H7 (cell line): Measurements from ENCODE around the gene ITK. TPM values are rescaled to one million over a fixed set of nuclear protein-coding genes. Genes with fewer than 3 reads are reported as not detected.

Source experiments
- DNase-seq: peaks from one replicate; pipeline ENCODE4 v3.0.0; 2012
- H3K27me3 ChIP-seq: 2 replicates; pipeline ENCODE4 v1.6.0; 2011; ENCODE audit warnings: mild to moderate bottlenecking, low read length; ENCODE audit not compliant: control insufficient read depth, insufficient read depth
- H3K36me3 ChIP-seq: replicated peaks from 2 replicates; pipeline ENCODE4 v1.5.1; 2011; ENCODE audit warnings: low read length; ENCODE audit not compliant: control insufficient read depth, insufficient read depth
- H3K4me3 ChIP-seq: 2 replicates; pipeline ENCODE4 v1.5.1; 2011; ENCODE audit warnings: low read depth, mild to moderate bottlenecking, control low read depth, low read length, moderate library complexity; ENCODE audit not compliant: insufficient read depth
- total RNA-seq: library from RNA; depleted of rRNA; stranded (reverse); fragments of >200 nt; shearing (Covaris generic); gene quantifications from 2 replicates; pipeline ENCODE4 v1.2.3, GENCODE V29; 2014; rRNA removed

ITK gene
- total RNA-seq, result 0.03 and 0.15 TPM in 2 replicates

DNA sequence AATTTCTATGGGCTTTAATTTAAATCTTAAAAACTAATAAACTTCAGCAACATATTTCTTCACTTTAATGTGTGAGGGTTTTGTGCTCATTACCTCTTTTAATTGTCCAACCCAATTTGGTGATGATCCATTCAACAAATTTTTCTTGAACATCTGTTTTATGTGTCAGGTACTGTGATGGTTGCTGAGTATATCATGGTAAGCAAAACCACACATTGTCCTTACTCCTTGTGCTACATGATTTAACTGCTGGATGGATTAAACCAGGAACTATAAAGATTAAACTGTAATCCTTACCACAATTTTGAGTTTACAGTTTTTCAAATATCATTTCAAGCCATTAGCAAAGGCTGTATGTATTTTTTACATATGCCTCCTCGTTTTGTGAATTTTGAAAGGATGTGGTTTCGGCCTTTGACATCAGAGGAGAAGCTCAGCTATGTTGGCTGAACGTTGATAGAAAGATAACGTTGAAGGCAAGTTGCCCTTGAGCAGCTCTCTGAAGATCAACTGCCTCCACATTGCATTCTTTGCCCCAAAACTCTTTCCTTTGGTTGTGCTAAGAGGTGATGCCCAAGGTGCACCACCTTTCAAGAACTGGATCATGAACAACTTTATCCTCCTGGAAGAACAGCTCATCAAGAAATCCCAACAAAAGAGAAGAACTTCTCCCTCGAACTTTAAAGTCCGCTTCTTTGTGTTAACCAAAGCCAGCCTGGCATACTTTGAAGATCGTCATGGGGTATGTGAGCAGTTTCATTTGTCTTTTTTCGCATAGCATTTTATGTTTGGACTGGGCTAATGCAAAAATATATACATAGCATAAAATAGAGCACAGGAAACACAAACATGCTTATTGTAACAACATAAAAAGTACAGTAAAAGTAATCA is at the start of gene ITK:
Gene ITK (plus strand): TSS at position 467 of the 891 bp plus-strand sequence. CDS start 138 bp downstream, at position 605.
- H3K36me3 ChIP-seq, result no peaks in the 10 kb centered on the region
- H3K27me3 ChIP-seq, result no peaks in the 10 kb centered on the region; the same call in 1 of the 2 replicates
- H3K4me3 ChIP-seq, result no peak within 1 kb of the TSS
- DNase-seq, result no peak

DNA sequence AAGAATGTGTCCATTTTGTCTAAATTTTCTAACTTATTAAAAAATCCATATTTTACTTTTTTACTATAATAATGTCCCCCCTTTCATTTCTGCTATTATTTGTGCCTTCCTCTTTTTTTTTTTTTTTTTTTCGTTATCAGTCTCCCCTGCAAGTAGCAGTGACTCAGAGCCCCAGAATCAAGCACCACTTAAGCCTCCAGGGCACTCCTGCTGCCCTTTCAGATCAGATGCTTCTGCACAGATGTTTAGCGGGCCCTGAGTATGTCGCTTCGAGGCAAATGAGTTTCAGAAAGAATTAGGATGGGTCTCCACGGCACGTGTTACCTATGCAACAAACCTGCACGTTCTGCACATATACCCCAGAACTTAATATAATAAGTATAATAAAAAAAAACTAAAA is 49.7 kb upstream of the ITK start:
- H3K36me3 ChIP-seq, result no peaks in the 10 kb centered on the region
- H3K4me3 ChIP-seq, result no peak overlapping the region

DNA sequence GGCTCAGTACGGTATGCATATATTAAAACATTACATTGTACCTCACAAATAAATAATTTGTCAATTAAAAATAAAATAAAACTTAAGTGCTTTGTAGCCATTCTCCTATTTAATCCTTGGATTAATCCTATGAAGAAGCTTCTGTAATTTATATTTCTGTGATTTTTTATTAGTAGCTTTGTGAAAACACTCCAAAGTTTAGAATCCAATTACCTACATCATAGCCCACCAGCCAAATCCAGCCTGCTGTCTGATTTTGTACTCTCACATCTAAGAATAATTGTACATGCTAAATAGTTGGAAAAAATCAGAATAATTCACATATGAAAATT is 48.4 kb upstream of the ITK start:
- Histone ChIP-seq H3K4me3 (no peak overlapping the region), H3K36me3 (no peaks in the 10 kb centered on the region), H3K27me3 (no peaks in the 10 kb centered on the region)
- no peak for DNase-seq

More for the DNA sequence above, 49.7 kb upstream of the ITK start:
- DNase-seq, result no peak
- H3K27me3 ChIP-seq, result no peaks in the 10 kb centered on the region

DNA sequence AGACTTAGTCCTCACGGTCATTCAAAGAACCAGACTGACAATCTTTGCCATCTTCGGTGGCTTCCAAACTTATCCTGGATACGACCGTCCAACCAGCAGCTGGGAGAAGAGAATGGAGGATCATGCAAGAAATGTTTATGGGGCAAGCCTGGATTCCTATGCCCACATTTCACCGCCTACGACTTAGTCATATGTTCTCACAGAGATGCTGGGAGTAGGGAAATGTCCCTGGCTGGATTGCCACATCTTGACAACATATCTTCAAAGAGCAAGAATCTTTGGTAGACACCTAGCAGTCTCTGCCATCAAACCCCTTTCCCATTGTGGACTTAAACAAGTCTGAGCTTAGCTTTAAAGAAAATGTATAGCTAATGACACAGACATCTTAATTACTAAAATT is 42.9 kb upstream of the ITK start:
- Histone ChIP-seq H3K27me3 (no peaks in the 10 kb centered on the region), H3K36me3 (peaks cover 8% of the 10 kb centered on the region), H3K4me3 (no peak overlapping the region)
- no peak for DNase-seq

DNA sequence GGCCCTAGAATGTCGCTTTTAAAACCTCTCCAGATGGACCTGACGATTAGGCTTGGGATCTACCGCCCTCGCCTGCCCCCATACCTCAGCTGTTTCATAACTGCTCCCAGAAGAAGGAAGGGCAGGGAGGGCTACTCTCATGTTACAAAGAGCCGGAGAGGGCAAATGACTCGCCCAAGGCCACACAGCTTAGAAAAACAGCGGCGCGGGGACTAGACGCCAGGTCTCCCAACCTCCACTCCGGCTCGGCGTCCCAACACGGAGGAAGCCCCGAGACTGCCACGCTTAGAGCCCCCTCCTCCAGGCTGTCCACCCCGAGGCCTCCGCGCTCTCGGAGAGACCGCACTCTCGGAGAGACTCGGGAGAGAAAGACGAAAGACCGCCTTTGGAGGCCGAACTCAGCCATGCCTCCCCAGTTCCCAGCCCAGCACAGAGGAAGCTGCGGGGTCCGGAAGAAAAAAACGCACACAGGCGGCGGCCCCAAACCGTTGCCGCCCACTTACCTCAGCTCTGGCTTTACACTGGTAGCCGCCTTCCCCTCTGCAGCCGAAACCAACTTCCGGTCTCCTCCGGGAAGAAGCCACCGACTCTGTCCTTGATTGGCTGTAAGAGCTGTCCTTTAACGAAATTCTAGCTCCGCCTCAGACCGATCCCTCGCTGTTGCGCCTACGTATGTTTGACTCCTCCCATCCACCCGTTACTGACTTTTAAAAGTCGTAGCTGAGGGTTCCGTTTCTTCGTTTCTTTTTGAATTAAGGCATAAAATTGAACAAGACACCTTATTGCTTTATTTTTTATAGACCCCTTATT is 38.1 kb upstream of the ITK start, which contains the start of gene MED7:
Gene MED7 (minus strand): TSS at position 549 of the 810 bp plus-strand sequence. CDS start 3,434 bp downstream, outside the sequence.
- peak; percentile 92 for DNase-seq
- Histone ChIP-seq H3K27me3 (no peaks in the 10 kb centered on the region), H3K4me3 (peak within 1 kb of the TSS; percentile 95), H3K36me3 (peaks cover 8% of the 10 kb centered on the region)

DNA sequence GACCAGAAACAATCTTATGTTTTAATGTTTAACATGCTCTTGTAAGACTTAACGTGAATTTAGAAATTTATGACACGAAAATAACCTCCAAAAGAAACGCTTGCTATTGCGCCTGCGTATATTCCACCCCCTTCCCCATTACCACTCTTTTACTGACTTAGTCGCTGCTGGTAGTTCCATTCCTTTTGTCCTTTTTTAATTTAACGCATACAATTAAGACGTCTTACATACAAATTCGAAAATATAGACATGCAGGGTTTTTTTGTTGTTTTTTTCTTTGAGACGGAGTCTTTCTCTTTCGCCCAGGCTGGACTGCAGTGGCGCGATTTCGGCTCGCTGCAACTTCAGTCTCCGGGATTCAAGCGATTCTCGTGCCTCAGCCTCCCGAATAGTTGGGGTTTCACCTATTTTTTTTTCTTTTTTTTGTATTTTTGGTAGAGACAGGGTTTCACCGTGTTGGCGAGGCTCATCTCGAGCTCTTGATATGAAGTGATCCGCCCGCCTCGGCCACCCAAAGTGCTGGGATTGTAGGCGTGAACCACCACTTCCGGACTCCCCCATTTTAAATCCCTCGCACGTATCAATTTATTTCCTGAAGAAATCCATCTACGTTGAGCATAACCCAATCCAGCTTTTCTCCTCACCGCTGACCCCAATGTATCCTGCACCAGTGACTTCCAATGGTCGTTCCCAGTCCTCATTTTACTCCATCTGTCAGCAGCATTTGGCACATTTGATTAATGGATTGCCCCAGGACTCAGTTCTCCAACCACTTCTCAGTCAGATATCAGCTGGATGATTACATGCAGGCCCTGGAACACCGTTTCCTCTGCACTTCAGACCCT is 37.3 kb upstream of the ITK start:
- H3K27me3 ChIP-seq, result no peaks in the 10 kb centered on the region
- peak; percentile 57 for DNase-seq
- peak overlapping the region; percentile 95 for H3K4me3 ChIP-seq
- H3K36me3 ChIP-seq, result peaks cover 4% of the 10 kb centered on the region

DNA sequence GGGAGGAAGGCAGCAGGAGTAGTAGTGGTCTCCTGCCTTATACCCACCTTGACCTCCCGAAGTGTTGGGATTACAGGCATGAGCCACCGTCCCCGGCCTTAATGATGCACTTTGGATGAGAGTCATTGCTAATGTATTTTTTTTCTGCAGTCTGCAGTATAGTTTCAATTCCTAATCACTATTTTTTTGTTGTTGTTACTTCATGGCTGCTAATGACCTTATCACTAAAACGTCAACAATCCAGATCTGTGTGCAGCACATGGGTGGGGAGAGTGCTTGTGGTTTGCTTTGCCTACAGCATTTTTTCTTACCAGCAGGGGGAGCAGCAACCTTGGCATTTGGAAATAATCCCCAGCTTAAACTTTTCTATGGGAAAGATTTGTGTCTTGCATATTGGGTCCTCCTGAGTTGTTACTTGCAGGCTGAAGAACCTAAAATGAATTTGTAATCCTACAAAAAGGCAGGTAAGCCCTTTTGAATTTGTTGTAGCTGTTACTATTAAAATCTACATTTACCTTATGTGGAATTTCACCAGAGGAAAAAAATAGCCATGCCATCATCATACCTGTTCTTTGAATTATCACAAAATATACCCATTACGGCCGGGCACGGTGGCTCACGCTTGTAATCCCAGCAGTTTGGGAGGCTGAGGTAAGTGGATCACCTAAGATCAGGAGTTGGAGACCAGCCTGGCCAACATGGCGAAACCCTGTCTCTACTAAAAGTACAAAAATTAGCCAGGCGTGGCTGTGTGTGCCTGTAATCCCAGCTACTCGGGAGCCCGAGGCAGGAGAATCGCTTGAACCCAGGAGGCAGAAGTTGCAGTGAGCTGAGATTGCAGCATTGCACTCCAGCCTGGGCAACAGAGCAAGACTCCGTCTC is 31.7 kb upstream of the ITK start:
- Histone ChIP-seq H3K36me3 (no peaks in the 10 kb centered on the region), H3K4me3 (no peak overlapping the region), H3K27me3 (no peaks in the 10 kb centered on the region)
- peak; percentile 61 for DNase-seq

DNA sequence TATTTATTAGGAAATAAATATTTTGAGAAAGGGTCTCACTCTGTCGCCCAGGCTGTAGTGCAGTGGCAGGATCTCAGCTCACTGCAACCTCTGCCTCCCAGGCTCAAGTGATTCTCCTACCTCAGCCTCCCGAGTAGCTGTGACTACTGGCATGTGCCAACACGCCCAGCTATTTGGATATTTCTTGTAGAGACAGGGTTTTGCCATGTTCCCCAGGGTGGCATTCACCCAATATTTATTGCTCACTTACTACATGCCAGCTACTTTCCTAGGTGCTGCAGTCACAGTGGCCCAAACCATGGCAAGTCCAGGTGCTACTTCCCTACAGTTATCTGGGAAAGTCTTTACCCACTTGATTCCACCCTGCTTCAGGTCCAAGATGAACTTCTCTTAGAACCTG is 29.6 kb upstream of the ITK start:
- H3K36me3 ChIP-seq, result no peaks in the 10 kb centered on the region
- H3K27me3 ChIP-seq, result no peaks in the 10 kb centered on the region
- H3K4me3 ChIP-seq, result no peak overlapping the region
- DNase-seq, result no peak

DNA sequence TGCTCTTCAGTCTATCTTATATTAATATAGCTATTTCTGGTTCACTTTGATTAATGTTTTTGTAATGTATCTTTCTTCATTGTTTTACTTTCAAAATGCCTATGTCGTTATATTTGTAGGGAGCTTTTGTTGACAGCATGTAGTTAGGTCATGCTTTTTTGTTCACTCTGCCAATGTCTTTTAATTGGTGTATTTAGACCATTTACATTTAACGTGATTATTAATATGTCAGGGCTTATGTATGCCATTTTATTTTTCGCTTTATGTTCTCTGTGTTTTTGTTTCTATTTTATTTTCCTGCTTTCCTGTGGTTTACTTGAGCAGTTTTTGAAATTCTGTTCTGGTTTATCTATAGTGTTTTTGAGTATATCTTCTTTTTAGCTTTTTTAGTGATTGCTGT is 25.3 kb upstream of the ITK start:
- H3K36me3 ChIP-seq, result no peaks in the 10 kb centered on the region
- H3K4me3 ChIP-seq, result no peak overlapping the region
- no peak for DNase-seq
- H3K27me3 ChIP-seq, result no peaks in the 10 kb centered on the region

DNA sequence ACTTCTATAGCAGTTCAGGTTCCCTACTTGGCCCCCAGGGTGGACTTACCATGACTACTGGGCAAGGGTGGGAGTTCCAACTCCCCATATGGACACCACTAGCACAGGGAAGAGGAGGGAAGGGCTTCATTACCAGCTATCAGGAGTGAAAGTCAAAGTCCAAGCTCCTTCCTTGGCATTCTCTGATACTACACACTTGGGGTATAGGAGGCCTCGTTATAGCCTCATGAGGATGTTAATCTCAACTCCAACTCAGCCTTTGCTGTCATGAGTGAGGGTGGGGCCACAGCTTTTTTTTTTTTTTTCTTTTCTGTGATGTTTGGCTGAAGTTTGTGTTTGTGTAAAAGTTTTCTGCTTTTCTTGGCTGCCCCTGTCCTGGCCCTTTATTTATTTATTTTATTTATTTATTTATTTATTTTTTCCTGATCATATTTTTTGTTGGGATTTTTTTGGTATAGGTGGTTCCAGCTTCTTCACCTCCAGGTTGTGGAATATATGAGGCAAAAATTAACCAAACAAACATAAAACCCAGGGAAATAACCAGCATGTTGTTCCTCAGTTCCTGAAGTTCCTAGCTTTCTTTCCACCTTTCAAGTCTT is 23.2 kb upstream of the ITK start:
- no peak for DNase-seq
- Histone ChIP-seq H3K27me3 (no peaks in the 10 kb centered on the region), H3K4me3 (no peak overlapping the region), H3K36me3 (no peaks in the 10 kb centered on the region)

DNA sequence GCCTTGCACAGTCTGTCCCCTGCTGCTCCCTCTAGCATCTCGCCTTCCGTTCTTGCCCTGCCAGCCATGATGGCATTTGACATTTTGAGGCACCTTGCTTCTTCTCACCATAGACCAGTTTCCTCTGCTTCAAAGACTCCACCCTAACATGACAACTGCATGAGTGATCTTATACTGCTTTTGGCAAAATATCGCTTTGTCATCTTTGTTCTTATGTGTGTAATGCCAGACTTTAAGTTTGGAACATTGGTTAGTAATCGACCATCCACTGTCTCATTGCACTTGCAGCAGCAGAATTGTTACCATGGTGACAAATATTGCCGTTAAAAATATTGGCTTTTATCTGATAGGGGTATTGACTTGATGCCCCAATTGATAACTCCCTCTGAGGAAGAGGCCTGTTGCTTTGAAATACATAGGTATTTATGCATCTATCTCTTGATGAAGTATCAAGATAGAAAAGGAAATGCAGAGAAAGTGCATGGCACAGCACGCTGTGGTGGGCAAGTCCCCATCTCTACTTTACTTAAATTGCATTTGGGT is 21.4 kb upstream of the ITK start:
- no peaks in the 10 kb centered on the region for H3K36me3 ChIP-seq

DNA sequence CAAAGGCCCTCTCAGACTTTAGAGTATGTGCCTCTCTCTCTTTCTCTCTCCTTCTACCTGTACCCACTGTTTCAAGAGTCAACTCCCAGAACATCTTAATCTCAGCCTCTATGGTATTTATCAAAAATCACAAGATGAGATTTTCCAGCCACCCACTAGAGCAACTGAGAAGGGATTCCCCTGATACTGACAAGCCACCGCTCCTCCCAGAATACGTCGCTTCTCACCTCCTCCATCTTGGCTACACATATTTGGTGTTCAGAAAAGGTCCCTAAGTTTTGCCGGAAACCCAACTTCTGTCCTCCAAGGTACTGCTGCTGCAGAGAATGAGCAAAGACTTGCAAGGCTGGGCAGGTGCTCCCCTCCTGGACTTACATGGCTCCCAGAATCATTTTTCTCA is 20.6 kb upstream of the ITK start:
- Histone ChIP-seq H3K4me3 (no peak overlapping the region), H3K36me3 (no peaks in the 10 kb centered on the region), H3K27me3 (no peaks in the 10 kb centered on the region)
- DNase-seq, result no peak

More for the DNA sequence above, 21.4 kb upstream of the ITK start:
- DNase-seq, result no peak
- H3K4me3 ChIP-seq, result no peak overlapping the region
- no peaks in the 10 kb centered on the region for H3K27me3 ChIP-seq

DNA sequence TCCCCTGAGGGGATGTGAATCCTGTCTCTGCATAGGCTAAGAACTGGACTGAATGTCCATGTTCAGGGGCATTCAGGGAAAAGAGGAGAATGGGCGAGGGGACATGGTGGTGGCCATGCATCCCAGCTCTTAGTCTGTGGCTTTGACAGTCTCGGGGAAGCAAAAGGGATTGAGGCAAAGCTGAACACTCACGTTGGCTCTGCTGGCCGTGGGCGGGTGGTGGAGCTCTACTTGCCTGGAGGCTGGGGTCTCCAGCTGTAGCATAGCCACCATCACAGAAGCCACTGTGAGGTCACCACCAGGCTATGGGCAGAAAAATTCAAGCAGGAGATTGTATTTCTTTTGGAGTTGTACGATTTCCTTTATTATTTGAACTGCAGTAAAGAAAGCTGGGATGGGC is 18.6 kb upstream of the ITK start:
- DNase-seq, result no peak
- H3K4me3 ChIP-seq, result no peak overlapping the region
- no peaks in the 10 kb centered on the region for H3K36me3 ChIP-seq
- no peaks in the 10 kb centered on the region for H3K27me3 ChIP-seq
